HepG2 (cell line): ENCODE measurements around the gene AFF1. TPM values are rescaled to one million over a fixed set of nuclear protein-coding genes. Genes with fewer than 3 reads are reported as not detected.

Experiments used
- BORCS8-MEF2B ChIP-seq: sonication (generic); formaldehyde crosslinking; IDR thresholded peaks from 2 replicates; pipeline ENCODE4 v1.8.0; 2022; ENCODE audit warnings: mild to moderate bottlenecking, missing genetic modification reagents
- EZH2 ChIP-seq: conservative IDR thresholded peaks from 2 replicates; pipeline ENCODE4 v1.6.1; 2012; ENCODE audit warnings: mild to moderate bottlenecking, low read depth, low read length, moderate library complexity
- KLF15 ChIP-seq: sonication (generic); formaldehyde crosslinking; IDR thresholded peaks from 2 replicates; pipeline ENCODE4 v1.8.1; 2023; ENCODE audit warnings: borderline replicate concordance, mild to moderate bottlenecking, inconsistent platforms, missing genetic modification reagents, mixed read lengths
- NCOR1 ChIP-seq: fragments of 200-600 bp; sonication (generic); IDR thresholded peaks from 2 replicates; pipeline ENCODE4 v1.7.0; 2017; ENCODE audit warnings: antibody characterized with exemption, low read length, borderline replicate concordance
- POLR2AphosphoS5 ChIP-seq: IDR thresholded peaks from 2 replicates; pipeline ENCODE4 v1.6.1; 2012; ENCODE audit warnings: low read depth, low read length
- RARG ChIP-seq: sonication (generic); formaldehyde crosslinking; IDR thresholded peaks from 2 replicates; pipeline ENCODE4 v1.4.0; 2020; ENCODE audit warnings: low read depth, mild to moderate bottlenecking, missing genetic modification reagents
- RXRB ChIP-seq: IDR thresholded peaks from 2 replicates; pipeline ENCODE4 v1.6.1; 2016; ENCODE audit warnings: borderline replicate concordance, missing genetic modification reagents, missing compliant biosample characterization
- SP140L ChIP-seq: sonication (generic); formaldehyde crosslinking; IDR thresholded peaks from 2 replicates; pipeline ENCODE4 v1.4.0; 2020; ENCODE audit warnings: missing genetic modification reagents, borderline replicate concordance
- THYN1 ChIP-seq: sonication (generic); formaldehyde crosslinking; IDR thresholded peaks from 2 replicates; pipeline ENCODE4 v1.8.1; 2023; ENCODE audit warnings: low read depth, mild to moderate bottlenecking, moderate library complexity, missing genetic modification reagents, borderline replicate concordance
- ZKSCAN5 ChIP-seq: sonication (generic); formaldehyde crosslinking; IDR thresholded peaks from 2 replicates; pipeline ENCODE4 v1.5.1; 2020; ENCODE audit warnings: mild to moderate bottlenecking, missing genetic modification reagents
- ZNF510 ChIP-seq: sonication (generic); formaldehyde crosslinking; IDR thresholded peaks from 2 replicates; pipeline ENCODE4 v1.4.0; 2020; ENCODE audit warnings: low read depth, mild to moderate bottlenecking, missing genetic modification reagents
- ZNF780A ChIP-seq: sonication (generic); formaldehyde crosslinking; IDR thresholded peaks from 2 replicates; pipeline ENCODE4 v1.8.0; 2022; ENCODE audit warnings: mild to moderate bottlenecking, missing genetic modification reagents, moderate library complexity
- polyA plus RNA-seq, 8 experiments: library from polyadenylated mRNA; depleted of rRNA in 3 of 8; stranded (reverse) in 7 of 8; unstranded in 1 of 8; fragments of >200 nt; fragmentation: Illumina TruSeq in 4 of 8; extraction: Trizol in 4 of 8; gene quantifications; 2 replicates each; pipeline versions ENCODE4 v1.2.1 to v1.2.3, GENCODE V29; 2011 to 2016; ENCODE audit warnings: low read depth in 4 of 8, missing spikeins in 1 of 8, mixed read lengths in 1 of 8; ENCODE audit not compliant: insufficient read depth in 1 of 8
- total RNA-seq, 5 experiments: library from RNA; depleted of rRNA; stranded (reverse); fragments of >200 nt; fragmentation: Illumina TruSeq; extraction: Trizol; gene quantifications; 2 replicates each; pipeline ENCODE4 v1.2.3, GENCODE V29; 2016; ENCODE audit warnings: low read depth in 1 of 5
- TF ChIP-seq, protein P1 (sequence below), 2 experiments: sonication (generic) in 1 of 2; formaldehyde crosslinking in 1 of 2; IDR thresholded peaks; 2 replicates each; pipeline versions ENCODE4 v1.6.1 to v1.9.0; 2014 to 2022; ENCODE audit warnings: antibody characterized with exemption in 1 of 2, borderline replicate concordance in 1 of 2, inconsistent platforms in 1 of 2, low read depth in 1 of 2, missing genetic modification reagents in 1 of 2
- TF ChIP-seq, protein P2 (sequence below): sonication (generic); formaldehyde crosslinking; IDR thresholded peaks from 2 replicates; pipeline ENCODE4 v1.8.1; 2023; ENCODE audit warnings: mild to moderate bottlenecking, moderate library complexity, missing genetic modification reagents
- TF ChIP-seq, protein P3 (sequence below): sonication (generic); formaldehyde crosslinking; IDR thresholded peaks from 2 replicates; pipeline ENCODE4 v1.8.1; 2023; ENCODE audit warnings: missing genetic modification reagents, mild to moderate bottlenecking, borderline replicate concordance
- TF ChIP-seq, protein P4 (sequence below): sonication (generic); formaldehyde crosslinking; IDR thresholded peaks from 2 replicates; pipeline ENCODE4 v1.4.0; 2020; ENCODE audit warnings: missing genetic modification reagents
- TF ChIP-seq, protein P5 (sequence below): sonication (generic); formaldehyde crosslinking; IDR thresholded peaks from 2 replicates; pipeline ENCODE4 v1.5.0; 2020; ENCODE audit warnings: missing genetic modification reagents

AFF1 gene
- total and polyA plus RNA-seq, 2 of the 13 experiments (the other 11 are each of a cell fraction or from before 2014, with no cell fraction given): 15.5 to 15.9 TPM

DNA sequence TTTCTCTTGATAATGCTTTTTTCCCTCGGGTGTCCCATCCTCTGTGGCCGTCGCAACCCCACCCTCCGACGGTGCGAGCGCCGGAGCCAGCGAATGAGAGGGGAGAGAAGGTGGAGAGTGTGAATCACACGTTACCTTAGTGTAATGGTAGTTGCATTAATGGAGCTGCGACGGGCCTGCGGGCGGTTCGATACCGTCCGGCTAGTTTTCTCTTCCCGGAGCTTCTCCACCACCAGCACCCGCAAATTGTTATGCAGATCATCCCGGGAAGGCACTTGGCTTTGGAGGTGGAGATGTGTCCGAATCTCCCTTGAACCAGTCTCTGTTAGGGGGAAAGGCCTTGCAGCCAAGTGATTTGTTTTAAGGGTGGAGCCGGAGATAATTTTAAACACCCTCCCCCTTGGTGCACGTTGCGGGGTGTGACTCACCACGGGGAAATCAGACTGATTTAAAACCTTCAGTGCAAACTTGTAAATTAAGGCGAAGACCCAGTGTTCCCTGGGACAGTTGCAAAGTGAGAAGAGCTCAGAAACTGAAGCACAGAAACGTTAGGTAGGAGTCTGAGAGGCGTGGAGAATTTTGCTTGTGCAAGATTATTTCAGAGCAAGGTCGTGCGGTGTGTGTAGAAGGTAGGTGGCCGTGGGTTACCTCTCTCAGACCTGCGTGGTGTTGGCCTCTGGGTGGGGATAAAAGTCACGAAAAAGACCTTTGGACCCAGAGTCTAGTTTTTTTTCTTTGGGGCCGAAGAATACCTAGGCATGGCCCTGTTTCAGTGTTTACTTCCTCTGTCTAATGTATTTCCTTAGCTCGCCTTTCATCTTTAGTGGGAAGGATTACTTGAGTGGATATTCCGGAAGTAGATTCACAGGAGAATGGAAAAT lies 1.3 kb downstream of the AFF1 start (continued):
- TF ChIP-seq, protein P1, sequence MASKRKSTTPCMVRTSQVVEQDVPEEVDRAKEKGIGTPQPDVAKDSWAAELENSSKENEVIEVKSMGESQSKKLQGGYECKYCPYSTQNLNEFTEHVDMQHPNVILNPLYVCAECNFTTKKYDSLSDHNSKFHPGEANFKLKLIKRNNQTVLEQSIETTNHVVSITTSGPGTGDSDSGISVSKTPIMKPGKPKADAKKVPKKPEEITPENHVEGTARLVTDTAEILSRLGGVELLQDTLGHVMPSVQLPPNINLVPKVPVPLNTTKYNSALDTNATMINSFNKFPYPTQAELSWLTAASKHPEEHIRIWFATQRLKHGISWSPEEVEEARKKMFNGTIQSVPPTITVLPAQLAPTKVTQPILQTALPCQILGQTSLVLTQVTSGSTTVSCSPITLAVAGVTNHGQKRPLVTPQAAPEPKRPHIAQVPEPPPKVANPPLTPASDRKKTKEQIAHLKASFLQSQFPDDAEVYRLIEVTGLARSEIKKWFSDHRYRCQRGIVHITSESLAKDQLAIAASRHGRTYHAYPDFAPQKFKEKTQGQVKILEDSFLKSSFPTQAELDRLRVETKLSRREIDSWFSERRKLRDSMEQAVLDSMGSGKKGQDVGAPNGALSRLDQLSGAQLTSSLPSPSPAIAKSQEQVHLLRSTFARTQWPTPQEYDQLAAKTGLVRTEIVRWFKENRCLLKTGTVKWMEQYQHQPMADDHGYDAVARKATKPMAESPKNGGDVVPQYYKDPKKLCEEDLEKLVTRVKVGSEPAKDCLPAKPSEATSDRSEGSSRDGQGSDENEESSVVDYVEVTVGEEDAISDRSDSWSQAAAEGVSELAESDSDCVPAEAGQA (IDR thresholded peaks at IDR 0.05; ENCODE audit: low read depth): no peak
- TF ChIP-seq, protein P1 (CRISPR knock-in tag; IDR thresholded peaks at IDR 0.05; ENCODE audit: borderline replicate concordance): no peak
- TF ChIP-seq EZH2 (no peak), THYN1 (CRISPR knock-in tag) (no peak), RARG (CRISPR knock-in tag) (no peak), ZKSCAN5 (no peak), SP140L (CRISPR knock-in tag) (no peak), NCOR1 (peak; percentile 44; the same call in 1 of the 2 replicates), ZNF780A (CRISPR knock-in tag) (no peak), BORCS8-MEF2B (CRISPR knock-in tag) (0 out of 2 replicates have a peak, but pooled peaks have one; percentile 24), RXRB (CRISPR knock-in tag) (peak; percentile 63), KLF15 (no peak), POLR2AphosphoS5 (peak; percentile 41; the same call in 1 of the 2 replicates), ZNF510 (CRISPR knock-in tag) (no peak)
- TF ChIP-seq, protein P2, sequence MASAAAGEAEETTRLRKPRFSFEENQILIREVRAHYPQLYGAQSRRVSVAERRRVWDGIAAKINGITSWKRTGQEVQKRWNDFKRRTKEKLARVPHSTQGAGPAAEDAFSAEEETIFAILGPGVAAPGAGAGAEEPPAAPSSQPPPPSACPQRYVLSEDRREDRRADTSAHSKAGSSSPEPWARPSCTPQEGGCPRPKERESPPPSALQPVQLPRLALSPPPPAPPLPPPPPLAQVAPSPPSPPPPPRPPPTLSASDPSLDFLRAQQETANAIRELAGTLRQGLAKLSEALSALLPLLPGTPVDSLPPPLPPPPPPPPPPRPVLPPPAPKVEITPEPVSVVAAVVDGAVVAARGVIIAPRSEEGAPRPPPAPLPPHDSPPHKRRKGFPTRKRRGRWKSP (CRISPR knock-in tag): no peak
- TF ChIP-seq, protein P3, sequence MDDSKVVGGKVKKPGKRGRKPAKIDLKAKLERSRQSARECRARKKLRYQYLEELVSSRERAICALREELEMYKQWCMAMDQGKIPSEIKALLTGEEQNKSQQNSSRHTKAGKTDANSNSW: no peak
- TF ChIP-seq, protein P4, sequence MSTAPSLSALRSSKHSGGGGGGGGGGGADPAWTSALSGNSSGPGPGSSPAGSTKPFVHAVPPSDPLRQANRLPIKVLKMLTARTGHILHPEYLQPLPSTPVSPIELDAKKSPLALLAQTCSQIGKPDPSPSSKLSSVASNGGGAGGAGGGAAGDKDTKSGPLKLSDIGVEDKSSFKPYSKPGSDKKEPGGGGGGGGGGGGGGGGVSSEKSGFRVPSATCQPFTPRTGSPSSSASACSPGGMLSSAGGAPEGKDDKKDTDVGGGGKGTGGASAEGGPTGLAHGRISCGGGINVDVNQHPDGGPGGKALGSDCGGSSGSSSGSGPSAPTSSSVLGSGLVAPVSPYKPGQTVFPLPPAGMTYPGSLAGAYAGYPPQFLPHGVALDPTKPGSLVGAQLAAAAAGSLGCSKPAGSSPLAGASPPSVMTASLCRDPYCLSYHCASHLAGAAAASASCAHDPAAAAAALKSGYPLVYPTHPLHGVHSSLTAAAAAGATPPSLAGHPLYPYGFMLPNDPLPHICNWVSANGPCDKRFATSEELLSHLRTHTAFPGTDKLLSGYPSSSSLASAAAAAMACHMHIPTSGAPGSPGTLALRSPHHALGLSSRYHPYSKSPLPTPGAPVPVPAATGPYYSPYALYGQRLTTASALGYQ (CRISPR knock-in tag): peak; percentile 27; the same call in 1 of the 2 replicates
- TF ChIP-seq, protein P5, sequence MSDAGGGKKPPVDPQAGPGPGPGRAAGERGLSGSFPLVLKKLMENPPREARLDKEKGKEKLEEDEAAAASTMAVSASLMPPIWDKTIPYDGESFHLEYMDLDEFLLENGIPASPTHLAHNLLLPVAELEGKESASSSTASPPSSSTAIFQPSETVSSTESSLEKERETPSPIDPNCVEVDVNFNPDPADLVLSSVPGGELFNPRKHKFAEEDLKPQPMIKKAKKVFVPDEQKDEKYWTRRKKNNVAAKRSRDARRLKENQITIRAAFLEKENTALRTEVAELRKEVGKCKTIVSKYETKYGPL (CRISPR knock-in tag): 0 out of 2 replicates have a peak, but pooled peaks have one; percentile 47
